HUES6 (cell line): ENCODE data around the gene ZIC1.

Experiments used
- H3K27ac ChIP-seq: 2 replicates; pipeline ENCODE4 v1.7.0; 2013; ENCODE audit warnings: low read depth, mild to moderate bottlenecking, low read length, inconsistent platforms
- H3K27me3 ChIP-seq: 2 replicates; pipeline ENCODE4 v1.6.1; 2013; ENCODE audit warnings: low read length; ENCODE audit not compliant: control insufficient read depth, insufficient read depth
- H3K36me3 ChIP-seq: 2 replicates; pipeline ENCODE4 v1.6.1; 2013; ENCODE audit warnings: low read length; ENCODE audit not compliant: control insufficient read depth, insufficient read depth
- H3K4me1 ChIP-seq: 2 replicates; pipeline ENCODE4 v1.6.1; 2013; ENCODE audit warnings: low read length; ENCODE audit not compliant: control insufficient read depth, insufficient read depth
- H3K4me3 ChIP-seq: 2 replicates; pipeline ENCODE4 v1.5.1; 2013; ENCODE audit warnings: low read depth, low read length
- H3K9ac ChIP-seq: one replicate; pipeline ENCODE4 v1.6.1; 2013; ENCODE audit warnings: mild to moderate bottlenecking, low read length
- H3K9me3 ChIP-seq: 2 replicates; pipeline ENCODE4 v1.6.1; 2013; ENCODE audit warnings: low read depth, low read length; ENCODE audit not compliant: control insufficient read depth, insufficient read depth

ZIC1 gene

GRCh38 chr3:147397875-147398812 is 11.0 kb upstream of the ZIC1 start:
- Histone ChIP-seq H3K4me3 (peak overlapping the region; percentile 68), H3K4me1 (peaks cover 51% of the 10 kb centered on the region), H3K9ac (peak overlapping the region; percentile 55), H3K36me3 (no peaks in the 10 kb centered on the region), H3K9me3 (no peaks in the 10 kb centered on the region), H3K27ac (no peak overlapping the region), H3K27me3 (peaks cover 100% of the 10 kb centered on the region)

DNA sequence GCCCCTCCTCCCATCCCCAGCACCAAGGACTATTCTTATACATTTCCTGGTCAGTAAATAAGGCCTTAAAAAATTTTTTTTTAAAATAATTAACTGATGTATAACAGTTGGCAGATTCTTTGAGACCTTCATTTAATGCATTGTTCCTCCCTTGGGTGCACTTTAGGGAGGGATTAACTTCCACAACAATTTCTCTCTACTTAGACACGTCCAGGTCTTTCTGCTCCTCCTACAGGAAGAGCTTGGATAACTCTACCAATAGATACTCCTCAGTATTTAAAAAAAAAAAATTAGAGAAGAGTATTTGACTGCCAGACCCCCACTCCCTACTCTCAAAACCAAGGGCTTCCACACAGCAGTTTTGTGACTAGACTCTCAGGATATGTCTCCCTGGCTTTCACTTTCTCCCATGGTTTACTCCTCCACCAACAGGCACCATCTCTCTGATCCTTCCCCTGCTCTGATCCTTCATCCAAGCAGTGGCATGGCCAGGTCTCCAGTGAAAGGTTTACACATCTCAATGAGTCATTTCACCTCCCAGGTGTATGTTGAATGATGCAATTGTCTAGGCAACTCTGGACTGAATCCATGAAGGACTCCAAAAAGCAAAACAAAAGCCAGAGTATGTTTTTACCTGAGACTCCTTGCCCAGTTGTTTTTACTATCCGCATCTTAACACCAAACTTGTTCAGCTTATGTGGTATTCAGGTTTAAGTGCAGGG is 10.2 kb upstream of the ZIC1 start:
- Histone ChIP-seq H3K4me1 (peaks cover 55% of the 10 kb centered on the region), H3K4me3 (peak overlapping the region; percentile 68), H3K36me3 (no peaks in the 10 kb centered on the region), H3K9me3 (no peaks in the 10 kb centered on the region), H3K27ac (no peak overlapping the region), H3K27me3 (peaks cover 100% of the 10 kb centered on the region), H3K9ac (no peak overlapping the region)

DNA sequence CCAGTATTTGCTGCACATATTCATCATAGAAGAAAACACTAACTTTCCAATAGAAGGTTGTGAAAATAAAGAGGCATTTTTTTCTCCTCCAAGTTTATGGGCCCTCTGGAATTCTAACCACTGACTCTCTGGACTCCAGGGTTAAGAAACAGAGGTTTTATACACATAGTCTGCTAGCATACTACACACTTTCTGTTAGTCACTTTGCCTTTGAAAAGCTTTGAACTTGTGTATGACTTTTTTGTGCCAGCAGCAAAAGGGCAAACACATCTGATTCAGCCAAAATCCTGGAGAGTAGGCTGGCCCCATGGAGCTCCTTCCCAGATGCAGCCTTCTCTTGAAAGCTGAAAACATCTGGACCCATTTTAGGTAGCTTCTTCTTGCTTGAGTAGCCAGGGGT is 9.1 kb upstream of the ZIC1 start:
- no peaks in the 10 kb centered on the region for H3K36me3 ChIP-seq
- no peak overlapping the region for H3K9ac ChIP-seq
- H3K27ac ChIP-seq: no peak overlapping the region
- no peaks in the 10 kb centered on the region for H3K9me3 ChIP-seq
- H3K4me1 ChIP-seq: peaks cover 56% of the 10 kb centered on the region
- H3K27me3 ChIP-seq: peaks cover 100% of the 10 kb centered on the region
- no peak overlapping the region for H3K4me3 ChIP-seq

- Histone ChIP-seq H3K9ac (no peak overlapping the region), H3K9me3 (no peaks in the 10 kb centered on the region), H3K4me1 (peaks cover 57% of the 10 kb centered on the region), H3K4me3 (no peak overlapping the region), H3K27me3 (peaks cover 100% of the 10 kb centered on the region), H3K36me3 (no peaks in the 10 kb centered on the region), H3K27ac (no peak overlapping the region)
Measured at GRCh38 chr3:147400999-147401398, 8.2 kb upstream of the ZIC1 start.

DNA sequence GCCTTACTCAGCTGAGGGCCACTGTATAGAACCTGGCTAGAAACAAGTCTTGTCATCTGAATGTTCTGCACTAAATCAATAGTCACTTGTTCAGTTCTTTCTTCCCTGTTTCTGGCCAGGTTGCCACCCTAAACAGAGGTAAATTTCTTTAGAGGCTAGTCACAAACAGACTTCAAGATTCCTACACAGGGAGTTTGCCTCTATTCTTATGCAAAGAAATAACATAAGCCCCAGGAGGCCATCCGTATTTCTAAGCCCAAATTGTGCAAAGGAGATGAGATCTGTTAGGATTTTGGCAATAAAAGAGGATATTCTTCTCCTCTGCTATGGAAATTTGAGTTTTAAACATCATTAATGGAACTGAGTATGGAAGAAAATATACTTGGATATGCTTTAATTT is 7.7 kb upstream of the ZIC1 start:
- H3K27ac ChIP-seq: no peak overlapping the region
- H3K9me3 ChIP-seq: no peaks in the 10 kb centered on the region
- H3K36me3 ChIP-seq: no peaks in the 10 kb centered on the region
- H3K27me3 ChIP-seq: peaks cover 100% of the 10 kb centered on the region
- no peak overlapping the region for H3K9ac ChIP-seq
- peaks cover 57% of the 10 kb centered on the region for H3K4me1 ChIP-seq
- no peak overlapping the region for H3K4me3 ChIP-seq

DNA sequence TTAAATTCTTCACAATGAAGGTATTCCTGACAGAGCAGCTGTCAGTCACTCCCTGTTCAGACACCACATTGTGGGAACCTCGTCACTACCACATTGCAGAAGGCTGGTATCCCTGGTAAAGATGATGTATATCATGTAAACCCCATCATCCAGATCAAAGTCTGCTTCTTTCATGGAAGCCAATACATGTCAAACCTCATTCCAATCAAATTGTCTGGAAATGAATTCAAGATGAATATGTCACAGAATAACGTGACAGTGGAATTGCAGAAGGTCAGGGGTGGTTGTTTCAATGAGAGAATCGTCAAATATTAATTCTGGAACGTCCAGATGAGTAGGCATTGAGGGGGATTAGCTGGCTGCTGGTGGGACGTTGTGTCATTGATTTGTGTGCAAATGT is 7.0 kb upstream of the ZIC1 start:
- Histone ChIP-seq H3K9ac (no peak overlapping the region), H3K36me3 (no peaks in the 10 kb centered on the region), H3K27me3 (peaks cover 100% of the 10 kb centered on the region), H3K9me3 (no peaks in the 10 kb centered on the region), H3K4me1 (peaks cover 61% of the 10 kb centered on the region), H3K27ac (no peak overlapping the region), H3K4me3 (no peak overlapping the region)

DNA sequence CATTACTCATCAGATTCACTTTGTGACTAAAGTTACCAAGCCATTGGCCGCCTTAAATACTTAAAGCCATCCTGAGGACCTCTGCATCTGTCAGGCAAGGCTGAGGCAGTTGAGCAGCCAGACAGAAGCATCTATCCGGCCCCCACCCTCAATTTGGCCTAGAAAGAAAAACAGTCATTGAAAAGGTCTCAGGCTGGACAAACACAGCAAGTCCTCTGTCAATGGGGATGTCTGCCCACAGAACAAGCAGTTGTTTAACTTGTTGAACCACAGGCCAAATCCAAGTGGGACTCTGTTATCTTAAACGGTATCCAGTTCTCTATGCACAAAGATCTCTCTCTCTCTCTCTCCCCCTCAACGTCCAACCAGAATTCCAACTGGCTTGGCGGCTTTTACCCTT is 5.7 kb upstream of the ZIC1 start:
- no peaks in the 10 kb centered on the region for H3K36me3 ChIP-seq
- H3K27ac ChIP-seq: no peak overlapping the region
- no peak overlapping the region for H3K9ac ChIP-seq
- no peak overlapping the region for H3K4me3 ChIP-seq
- H3K9me3 ChIP-seq: no peaks in the 10 kb centered on the region
- peaks cover 100% of the 10 kb centered on the region for H3K27me3 ChIP-seq
- peaks cover 63% of the 10 kb centered on the region for H3K4me1 ChIP-seq

- Histone ChIP-seq H3K4me1 (peaks cover 64% of the 10 kb centered on the region), H3K27me3 (peaks cover 100% of the 10 kb centered on the region), H3K9ac (no peak overlapping the region), H3K4me3 (peak overlapping the region; percentile 6; the same call in 1 of the 2 replicates), H3K36me3 (no peaks in the 10 kb centered on the region), H3K27ac (no peak overlapping the region), H3K9me3 (no peaks in the 10 kb centered on the region)
Measured at GRCh38 chr3:147404000-147404799, 5.0 kb upstream of the ZIC1 start.

- H3K27ac ChIP-seq: no peak overlapping the region
- H3K9me3 ChIP-seq: no peaks in the 10 kb centered on the region
- H3K9ac ChIP-seq: no peak overlapping the region
- peak overlapping the region; percentile 6 for H3K4me3 ChIP-seq
- peaks cover 100% of the 10 kb centered on the region for H3K27me3 ChIP-seq
- no peaks in the 10 kb centered on the region for H3K36me3 ChIP-seq
- H3K4me1 ChIP-seq: peaks cover 68% of the 10 kb centered on the region
Measured at GRCh38 chr3:147404800-147405230, 4.3 kb upstream of the ZIC1 start.

GRCh38 chr3:147405231-147406027 is 3.7 kb upstream of the ZIC1 start:
- Histone ChIP-seq H3K27me3 (peaks cover 100% of the 10 kb centered on the region), H3K9me3 (no peaks in the 10 kb centered on the region)

More at GRCh38 chr3:147405231-147406027, 3.7 kb upstream of the ZIC1 start:
- peaks cover 73% of the 10 kb centered on the region for H3K4me1 ChIP-seq
- no peak overlapping the region for H3K9ac ChIP-seq
- H3K4me3 ChIP-seq: peak overlapping the region; percentile 6
- no peak overlapping the region for H3K27ac ChIP-seq
- no peaks in the 10 kb centered on the region for H3K36me3 ChIP-seq
